Measurements from ENCODE around the gene PHLPP2. TPM values are rescaled to one million over a fixed set of nuclear protein-coding genes. Genes with fewer than 3 reads are reported as not detected.

The PHLPP2 gene
- total and polyA plus RNA-seq, 12 donors = 2.8 to 11.3 (median 7.7) TPM

- no peaks in the 10 kb centered on the region for H3K27me3 ChIP-seq
- TF ChIP-seq POLR2A (IDR thresholded peaks at IDR 0.05) (no peak), CTCF (IDR thresholded peaks at IDR 0.05) (no peak)
- WGBS, 4 donors = 55 to 66% (median 56%) methylated on average over 4 of the region's 4 CpGs
- no peak overlapping the region for H3K4me3 ChIP-seq
- peaks cover 0 to 27% of the 10 kb centered on the region in 2 donors for H3K4me1 ChIP-seq (replicated peaks in 1 of 2)
- peak overlapping the region in 1 of 5 donors; percentile 2 for H3K27ac ChIP-seq
- H3K9me3 ChIP-seq (replicated peaks in 1 of 3) = no peaks in the 10 kb centered on the region
- DNase-seq = no peak
- H3K36me3 ChIP-seq (replicated peaks in 1 of 2) = peaks cover 0 to 15% of the 10 kb centered on the region in 2 donors
- intact Hi-C loops (cut with DNase I) = no loop called here
Measured at GRCh38 chr16:71726476-71727315, 2.2 kb upstream of the PHLPP2 start.

GRCh38 chr16:71723537-71724319, 773 bp downstream of the PHLPP2 start:
- Histone ChIP-seq H3K4me1 (replicated peaks in 1 of 2) (peaks cover 0 to 27% of the 10 kb centered on the region in 2 donors), H3K9me3 (replicated peaks in 1 of 3) (no peaks in the 10 kb centered on the region), H3K4me3 (peak overlapping the region; percentile 25 to 98 (median 67)), H3K27ac (peak overlapping the region; percentile 29 to 95 (median 89)), H3K27me3 (no peaks in the 10 kb centered on the region), H3K36me3 (replicated peaks in 1 of 2) (no peaks in the 10 kb centered on the region)
- 0 to 1% (median 0%) methylated on average over 3 to 104 of the region's 104 CpGs for WGBS, 4 donors
- intact Hi-C loops (cut with DNase I) = no loop called here
- TF ChIP-seq POLR2A (IDR thresholded peaks at IDR 0.05) (peak in 1 of 2 donors; percentile 48), CTCF (IDR thresholded peaks at IDR 0.05) (peak in 1 of 6 experiments; percentile 33)
- DNase-seq = peak; percentile 64 to 81 (median 75)

- WGBS, 4 donors = 0 to 1% (median 0%) methylated on average over 28 to 59 of the region's 59 CpGs
- peak; percentile 63 to 75 (median 73) for DNase-seq
- peak overlapping the region; percentile 29 to 95 (median 89) for H3K27ac ChIP-seq
- no peaks in the 10 kb centered on the region for H3K36me3 ChIP-seq (replicated peaks in 1 of 2)
- peak in 1 of 2 donors; percentile 45 for TF ChIP-seq POLR2A (IDR thresholded peaks at IDR 0.05)
- no peak for TF ChIP-seq CTCF (IDR thresholded peaks at IDR 0.05)
- H3K4me3 ChIP-seq = peak overlapping the region; percentile 25 to 98 (median 67)
- no peaks in the 10 kb centered on the region for H3K27me3 ChIP-seq
- peaks cover 0 to 27% of the 10 kb centered on the region in 2 donors for H3K4me1 ChIP-seq (replicated peaks in 1 of 2)
- no peaks in the 10 kb centered on the region for H3K9me3 ChIP-seq (replicated peaks in 1 of 3)
- intact Hi-C loops (cut with DNase I) = no loop called here
Measured at GRCh38 chr16:71722801-71723536, 1.5 kb downstream of the PHLPP2 start.
